Aorta (tissue), 5 donors: Measurements from ENCODE around the gene FAM81A. TPM values are rescaled to one million over a fixed set of nuclear protein-coding genes. Genes with fewer than 3 reads are reported as not detected.
A peak's percentile ranks its signal among the peaks of the same experiment; 100 is the strongest.

Source experiments
- ATAC-seq: fragments of 200-7000 bp; cut with Tn5 transposase; one replicate; pipeline ENCODE4 v1.9.1; 2022; ENCODE audit warnings: moderate library complexity; ENCODE audit not compliant: low FRiP score
- DNase-seq, 2 donors: peaks; one replicate each; pipeline ENCODE4 v3.0.0-alpha.2; 2020
- H3K27ac ChIP-seq, 2 donors: one replicate each; pipeline ENCODE4 v1.5.1; 2013; ENCODE audit warnings: low read length in 2 of 2, mild to moderate bottlenecking in 2 of 2, moderate library complexity in 2 of 2, control low read depth in 1 of 2, inconsistent platforms in 1 of 2, low read depth in 1 of 2
- H3K27me3 ChIP-seq, 2 donors: one replicate each; pipeline ENCODE4 v1.6.1; 2013; ENCODE audit warnings: control low read depth in 1 of 2, low read length in 1 of 2, mild to moderate bottlenecking in 1 of 2, moderate library complexity in 1 of 2; ENCODE audit not compliant: insufficient read depth in 2 of 2, control insufficient read depth in 1 of 2
- H3K36me3 ChIP-seq, 2 donors: one replicate each; pipeline ENCODE4 v1.6.1; 2013; ENCODE audit warnings: control low read depth in 1 of 2, low read length in 1 of 2, mild to moderate bottlenecking in 1 of 2; ENCODE audit not compliant: insufficient read depth in 2 of 2, control insufficient read depth in 1 of 2
- H3K4me1 ChIP-seq, 2 donors: one replicate each; pipeline ENCODE4 v1.6.1; 2013; ENCODE audit warnings: low read length in 2 of 2, control low read depth in 1 of 2, mild to moderate bottlenecking in 1 of 2, moderate library complexity in 1 of 2; ENCODE audit not compliant: insufficient read depth in 2 of 2, control insufficient read depth in 1 of 2
- H3K4me3 ChIP-seq, 2 donors: one replicate each; pipeline ENCODE4 v1.5.1; 2013; ENCODE audit warnings: low read length in 2 of 2, control low read depth in 1 of 2, mild to moderate bottlenecking in 1 of 2
- H3K9me3 ChIP-seq: one replicate; pipeline ENCODE4 v1.6.1; 2013; ENCODE audit warnings: mild to moderate bottlenecking, low read length; ENCODE audit not compliant: control insufficient read depth
- WGBS, 2 donors: extraction: QIAGEN DNeasy Blood & Tissue Kit; methylation state at CpG; one replicate each; pipeline ENCODE4 v1.1.7; 2013; 5-methylcytosine and 5-hydroxymethylcytosine counted together
- intact Hi-C, 2 donors: fragments of 100-400 bp; cut with DNase I; formaldehyde crosslinking; loops; one replicate each; pipeline versions ENCODE4 v1.14.2 to v1.15.0; 2022
- polyA plus RNA-seq, 2 donors: library from polyadenylated mRNA; stranded (reverse); fragments of 200-250 nt; gene quantifications; one replicate each; pipeline ENCODE4 v1.2.3, GENCODE V29; 2013
- total RNA-seq, 2 donors: library from RNA; stranded (reverse); fragmentation: NEBNext Ultra II Directional; extraction: Animal tissue kit (Norgen Biotek cat#: 25700); gene quantifications; one replicate each; pipeline ENCODE4 v1.2.1, GENCODE V29; 2021
- donor health status: healthy with polysubstance abuse.
- donor health status: Bipolar disorder and iron deficiency.
- donor health status: DM: no; HTN: no; CAD: no.
- donor health status: DM: no; HTN: no; CAD: no.
- donor health status: DM: yes; HTN: yes; CAD: no.

The FAM81A gene
- total and polyA plus RNA-seq, 4 donors, result 0.88 to 1.2 (median 0.95) TPM

DNA sequence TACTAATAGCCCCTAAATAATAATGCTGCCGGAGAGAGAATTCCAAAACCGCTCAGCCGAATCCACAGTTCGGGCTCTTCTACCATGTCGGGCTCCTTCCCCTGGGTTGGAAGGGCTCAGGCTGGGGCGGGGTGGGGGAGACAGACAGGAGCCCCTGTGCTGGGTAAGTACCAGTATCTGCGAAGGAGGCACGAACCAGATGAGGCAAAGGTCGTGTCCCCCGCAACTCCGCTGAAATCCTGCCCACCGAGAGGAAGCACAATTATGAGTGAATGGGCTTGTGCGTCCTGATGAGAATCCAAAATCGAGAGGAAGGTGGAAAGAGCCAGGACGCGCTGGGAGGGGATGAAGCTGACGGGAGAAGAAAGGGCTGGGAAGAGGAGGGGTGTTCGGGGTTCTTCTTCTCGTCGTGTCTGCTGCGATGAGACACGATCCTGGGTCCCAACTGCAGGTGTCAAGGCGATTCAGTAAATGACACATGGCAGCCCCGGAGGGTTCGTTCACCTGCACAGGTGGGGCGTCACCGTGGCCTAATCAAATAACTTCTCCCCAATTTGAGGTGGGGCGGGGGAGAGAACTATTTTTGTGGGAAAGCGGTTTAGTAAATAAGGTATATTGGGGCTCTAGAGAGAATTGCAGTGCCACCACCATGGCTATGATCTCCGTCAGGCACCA is 707 bp upstream of the FAM81A start:
- intact Hi-C loops, result no loop called here
- no peaks in the 10 kb centered on the region for H3K27me3 ChIP-seq
- no peaks in the 10 kb centered on the region for H3K4me1 ChIP-seq
- 1 to 2% methylated on average over 30 of the region's 30 CpGs for whole genome bisulfite sequencing, 2 donors
- H3K4me3 ChIP-seq, result peak overlapping the region; percentile 1 to 46
- no peaks in the 10 kb centered on the region for H3K36me3 ChIP-seq
- no peak for DNase-seq
- no peak overlapping the region for H3K27ac ChIP-seq
- no peaks in the 10 kb centered on the region for H3K9me3 ChIP-seq
- ATAC-seq, result peak; percentile 23

DNA sequence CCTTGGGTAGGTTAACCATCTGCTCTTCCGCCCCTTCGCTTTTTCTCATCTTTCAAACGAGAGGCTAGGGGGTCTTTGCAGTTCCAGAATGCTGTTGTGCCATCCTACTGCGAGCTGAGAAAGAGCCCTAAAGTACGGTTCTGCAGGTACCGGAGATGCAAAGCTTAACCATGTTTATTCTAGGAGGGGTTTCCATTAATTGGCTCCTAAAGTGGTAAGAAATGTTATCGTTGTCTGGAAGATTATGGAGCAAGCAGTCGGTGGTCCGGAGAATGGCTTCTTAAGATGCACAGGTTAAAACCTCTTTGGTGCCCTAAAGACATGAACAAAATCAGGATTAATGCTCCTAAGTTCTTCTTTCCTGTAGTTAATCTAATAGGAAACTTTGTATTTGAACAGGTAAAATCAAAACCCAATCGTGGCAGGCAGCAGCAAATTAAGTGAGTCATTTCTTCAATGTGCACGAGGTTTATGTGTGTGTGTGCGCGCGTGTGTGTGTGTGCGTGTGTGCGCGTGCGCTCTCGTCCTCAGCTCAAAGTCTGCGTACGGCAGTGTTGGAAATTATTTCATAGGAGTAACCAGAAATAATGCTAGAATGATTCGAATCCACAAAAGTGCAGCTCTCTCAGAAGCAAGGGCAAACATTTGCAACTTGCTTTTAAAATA is 772 bp downstream of the FAM81A start:
- no peak overlapping the region for H3K27ac ChIP-seq
- ATAC-seq, result no peak
- no peaks in the 10 kb centered on the region for H3K36me3 ChIP-seq
- H3K4me3 ChIP-seq, result peak overlapping the region in 1 of 2 donors; percentile 46
- no peak for DNase-seq
- H3K4me1 ChIP-seq, result no peaks in the 10 kb centered on the region
- no peaks in the 10 kb centered on the region for H3K9me3 ChIP-seq
- intact Hi-C loops, result no loop called here
- 26 to 35% methylated on average over 22 of the region's 22 CpGs for WGBS, 2 donors
- H3K27me3 ChIP-seq, result no peaks in the 10 kb centered on the region

DNA sequence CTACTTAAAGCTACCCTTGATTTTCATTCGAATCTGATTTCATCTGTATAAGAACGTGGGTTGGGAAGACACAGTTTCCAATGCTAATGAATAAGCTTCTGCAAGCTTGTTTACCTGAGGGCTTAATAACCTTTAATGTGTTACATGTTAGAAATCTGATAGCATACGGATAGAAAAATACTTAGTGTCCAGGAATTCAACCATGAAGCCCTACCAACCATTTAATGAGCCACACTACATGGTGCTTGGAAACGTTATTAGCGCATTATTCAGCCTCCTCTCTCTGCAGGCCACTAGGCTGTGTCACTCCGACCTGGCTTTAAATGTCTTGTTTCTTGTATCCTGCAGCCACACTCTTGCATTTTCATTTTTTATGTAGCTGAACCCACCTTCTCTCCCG is 1.6 kb downstream of the FAM81A start:
- H3K36me3 ChIP-seq, result no peaks in the 10 kb centered on the region
- DNase-seq (no peak), ATAC-seq (no peak)
- intact Hi-C loops, result no loop called here
- H3K27me3 ChIP-seq, result no peaks in the 10 kb centered on the region
- H3K4me1 ChIP-seq, result no peaks in the 10 kb centered on the region
- WGBS, 2 donors, result 78% methylated on average over 7 of the region's 7 CpGs
- no peaks in the 10 kb centered on the region for H3K9me3 ChIP-seq
- no peak overlapping the region for H3K27ac ChIP-seq
- no peak overlapping the region for H3K4me3 ChIP-seq

DNA sequence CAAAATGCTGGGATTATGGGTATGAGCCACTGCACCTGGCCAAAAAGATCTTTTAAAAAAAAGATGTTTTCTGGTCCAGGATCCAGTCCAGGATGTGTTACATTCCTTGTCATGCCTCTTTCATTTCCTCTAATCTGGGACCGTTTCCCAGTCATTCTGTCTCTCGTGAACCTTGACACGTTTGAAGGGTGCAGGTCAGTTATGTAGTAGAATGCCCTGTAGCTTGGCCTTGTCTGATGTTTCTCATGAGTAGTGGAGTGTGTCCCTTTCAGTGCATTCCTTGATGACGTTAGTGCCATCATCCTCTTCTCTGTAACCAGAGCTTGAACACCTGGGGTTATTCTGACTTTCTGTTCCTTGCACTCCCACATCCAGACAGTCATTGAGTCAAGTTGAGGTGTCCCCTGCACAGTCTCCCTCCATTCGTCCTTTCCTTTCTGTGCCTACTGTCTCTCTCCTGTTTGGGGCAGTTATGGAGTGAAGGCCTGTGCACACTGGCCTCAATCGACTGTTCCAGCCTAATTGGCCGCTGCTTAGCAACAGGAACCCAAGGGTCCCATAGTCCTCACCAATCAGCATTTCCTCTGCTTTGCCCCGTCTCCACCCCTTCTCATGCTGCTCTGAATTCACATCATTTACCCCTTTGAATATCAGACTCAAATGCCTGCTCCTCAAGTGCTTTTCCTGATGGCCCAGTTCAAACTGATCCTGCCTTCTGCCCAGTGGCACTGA is 5.5 kb downstream of the FAM81A start:
- Histone ChIP-seq H3K27me3 (no peaks in the 10 kb centered on the region), H3K4me3 (no peak overlapping the region), H3K27ac (no peak overlapping the region), H3K4me1 (peaks cover 0 to 3% of the 10 kb centered on the region in 2 donors), H3K9me3 (no peaks in the 10 kb centered on the region), H3K36me3 (no peaks in the 10 kb centered on the region)
- DNase-seq, result no peak
- ATAC-seq, result no peak
- intact Hi-C loops, result no loop called here
- WGBS, 2 donors, result 86 to 87% methylated on average over 8 of the region's 8 CpGs

DNA sequence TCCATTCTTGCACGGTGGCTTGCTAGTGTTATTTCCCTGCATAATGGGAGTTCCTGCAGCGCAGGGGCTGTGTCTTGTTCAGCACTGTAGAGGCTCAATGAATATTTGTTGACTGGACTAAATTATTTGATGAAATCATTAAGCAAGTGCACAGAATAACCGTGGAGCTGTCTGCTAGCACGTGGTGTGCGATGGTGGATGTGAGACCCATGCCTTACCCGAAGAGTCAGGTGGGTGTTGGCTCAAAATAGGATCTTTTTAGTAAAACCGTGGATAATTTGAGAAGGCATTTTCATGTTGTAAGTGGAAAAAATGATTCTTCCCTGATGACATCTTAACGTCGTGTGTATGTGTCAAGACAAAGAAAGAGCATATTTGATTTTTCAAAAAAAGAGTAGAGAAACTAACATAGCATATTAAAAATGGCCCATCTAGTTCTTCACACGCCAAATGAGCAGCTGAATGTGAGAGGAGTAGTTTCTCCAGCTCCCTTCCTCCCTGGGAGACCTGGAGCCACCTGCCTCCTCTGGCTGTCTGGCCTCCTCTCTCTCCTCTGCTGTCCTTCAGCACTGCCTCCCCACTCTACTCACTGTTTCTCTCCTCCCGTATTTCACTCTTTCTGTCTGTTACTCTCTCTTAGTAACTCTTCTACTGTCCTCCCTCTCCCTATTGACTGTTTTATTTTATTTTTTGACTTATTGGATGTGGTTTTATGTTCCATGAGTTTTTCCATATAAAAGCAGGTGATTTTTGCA is 6.3 kb downstream of the FAM81A start:
- Histone ChIP-seq H3K9me3 (no peaks in the 10 kb centered on the region), H3K27ac (no peak overlapping the region), H3K27me3 (no peaks in the 10 kb centered on the region), H3K36me3 (no peaks in the 10 kb centered on the region), H3K4me3 (no peak overlapping the region), H3K4me1 (peaks cover 0 to 3% of the 10 kb centered on the region in 2 donors)
- intact Hi-C loops, result no loop called here
- ATAC-seq, result no peak
- 76 to 84% methylated on average over 11 of the region's 11 CpGs for WGBS, 2 donors
- no peak for DNase-seq

DNA sequence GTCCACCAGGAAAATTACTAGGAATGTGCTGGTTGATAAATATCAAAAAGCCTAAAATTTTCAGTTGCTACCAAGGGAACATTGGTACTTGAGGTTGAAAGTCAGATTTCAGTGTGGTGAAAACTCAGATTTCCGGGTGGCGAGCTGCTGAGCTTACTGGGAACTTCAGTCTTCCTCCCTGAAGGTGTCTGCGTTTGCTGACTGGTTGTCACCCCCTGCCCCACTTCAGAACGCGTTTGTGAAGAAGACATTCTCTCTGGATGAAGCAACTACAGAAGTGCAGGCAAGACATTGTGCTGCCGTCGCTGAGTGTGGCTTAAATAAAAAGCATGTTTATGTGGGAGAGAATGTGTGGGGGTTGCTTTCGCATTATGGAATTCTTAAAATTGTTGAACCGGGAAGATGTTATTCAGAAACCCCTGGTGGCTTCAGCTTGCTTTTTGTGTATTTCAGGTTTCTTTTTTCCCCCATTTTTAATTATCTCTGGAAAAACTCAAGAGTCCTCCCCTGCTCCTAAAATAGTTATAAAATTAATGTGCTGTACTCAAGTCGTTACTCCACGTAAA is 7.1 kb downstream of the FAM81A start:
- ATAC-seq (no peak), DNase-seq (no peak)
- Histone ChIP-seq H3K27me3 (no peaks in the 10 kb centered on the region), H3K4me3 (no peak overlapping the region), H3K4me1 (peaks cover 0 to 3% of the 10 kb centered on the region in 2 donors), H3K36me3 (no peaks in the 10 kb centered on the region), H3K9me3 (no peaks in the 10 kb centered on the region), H3K27ac (no peak overlapping the region)
- intact Hi-C loops, result no loop called here
- 18 to 29% methylated on average over 11 of the region's 11 CpGs for WGBS, 2 donors

DNA sequence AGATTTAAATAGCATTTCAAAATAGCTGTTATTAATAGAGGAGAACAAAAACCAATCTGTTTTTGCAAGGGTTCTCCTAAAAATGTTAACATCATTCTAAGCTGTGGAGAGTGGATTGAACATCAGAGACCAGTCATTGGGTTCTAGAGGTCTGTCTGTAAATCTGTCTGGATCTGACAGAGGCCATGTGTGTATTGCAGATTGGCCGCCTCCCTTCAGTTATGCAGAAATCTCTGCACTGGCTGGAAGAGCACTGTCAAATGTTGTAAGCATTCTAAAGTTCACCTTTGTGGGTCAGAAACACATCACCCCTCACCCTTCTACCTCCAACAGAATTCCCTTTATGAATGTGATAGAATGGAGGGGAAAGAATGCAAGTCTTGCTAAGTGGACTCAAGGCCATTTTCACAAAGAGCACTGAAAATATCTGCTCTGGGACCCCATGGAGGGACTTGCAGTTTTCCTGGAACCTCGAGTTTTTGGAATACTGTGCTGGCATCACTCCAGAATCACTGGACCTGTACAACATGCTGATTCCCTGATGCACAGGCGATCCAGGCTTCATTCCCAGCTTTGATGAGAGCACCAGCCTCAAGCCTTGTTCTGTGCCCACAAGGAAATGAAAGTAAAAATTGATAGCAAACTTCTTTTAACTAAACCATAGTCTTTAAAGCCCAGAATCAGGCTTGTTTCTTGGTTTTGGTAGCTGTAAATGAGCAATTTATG is 8.4 kb downstream of the FAM81A start:
- no peak overlapping the region for H3K27ac ChIP-seq

DNA sequence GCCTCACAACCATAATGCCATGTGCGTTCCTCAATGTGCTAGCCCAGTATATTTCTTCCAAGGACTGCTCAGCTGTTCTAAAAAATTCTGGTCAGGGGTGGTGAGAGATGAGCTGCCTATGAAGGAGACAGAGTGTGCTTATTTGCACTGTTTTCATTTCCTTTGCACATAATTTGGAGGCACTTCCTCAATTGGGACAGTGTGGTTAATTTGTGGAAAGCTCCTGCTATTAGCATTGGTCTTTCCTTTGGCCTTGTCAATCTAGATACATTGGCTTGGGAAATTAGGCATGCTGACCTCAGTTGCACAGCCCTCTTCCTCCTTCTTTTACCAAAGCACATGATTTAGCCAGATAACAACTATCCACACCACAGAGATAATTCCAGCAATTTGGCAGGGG is 9.4 kb downstream of the FAM81A start:
- Histone ChIP-seq H3K27me3 (no peaks in the 10 kb centered on the region), H3K27ac (no peak overlapping the region), H3K36me3 (no peaks in the 10 kb centered on the region), H3K4me1 (peaks cover 0 to 3% of the 10 kb centered on the region in 2 donors), H3K9me3 (no peaks in the 10 kb centered on the region), H3K4me3 (no peak overlapping the region)
- DNase-seq (no peak), ATAC-seq (no peak)
- intact Hi-C loops, result no loop called here
- 91 to 94% methylated on average over 1 of the region's 1 CpG for WGBS, 2 donors

More for the DNA sequence above, 8.4 kb downstream of the FAM81A start:
- ATAC-seq (no peak), DNase-seq (no peak)
- Histone ChIP-seq H3K4me1 (peaks cover 0 to 3% of the 10 kb centered on the region in 2 donors), H3K4me3 (no peak overlapping the region), H3K9me3 (no peaks in the 10 kb centered on the region), H3K27me3 (no peaks in the 10 kb centered on the region), H3K36me3 (no peaks in the 10 kb centered on the region)
- intact Hi-C loops, result no loop called here
- 63 to 69% methylated on average over 3 of the region's 3 CpGs for WGBS, 2 donors
